Measurements from ENCODE around the gene INPP5E.

The INPP5E gene

GRCh38 chr9:136439481-136440408, at the start of gene INPP5E:
Gene INPP5E (minus strand): TSS chr9:136439845. CDS start chr9:136439419, 426 bp downstream.
- DNase-seq (ENCODE audit: low spot score): peak; percentile 21
- no peak for FAIRE-seq

- peak; percentile 21 for DNase-seq (ENCODE audit: low spot score)
- no peak for FAIRE-seq
Measured at GRCh38 chr9:136488247-136489214, 48.9 kb upstream of the INPP5E start.

- DNase-seq (ENCODE audit: low spot score) (no peak), FAIRE-seq (no peak)
Measured at GRCh38 chr9:136487672-136488071, 48.0 kb upstream of the INPP5E start.

- FAIRE-seq (no peak), DNase-seq (ENCODE audit: low spot score) (no peak)
Measured at GRCh38 chr9:136486823-136487620, 47.4 kb upstream of the INPP5E start.

- FAIRE-seq (no peak), DNase-seq (ENCODE audit: low spot score) (no peak)
Measured at GRCh38 chr9:136486131-136486530, 46.5 kb upstream of the INPP5E start.

- no peak for FAIRE-seq
- peak; percentile 61 for DNase-seq (ENCODE audit: low spot score)
Measured at GRCh38 chr9:136485049-136486045, 45.7 kb upstream of the INPP5E start.

- FAIRE-seq (no peak), DNase-seq (ENCODE audit: low spot score) (peak; percentile 54)
Measured at GRCh38 chr9:136484153-136485048, 44.8 kb upstream of the INPP5E start.

GRCh38 chr9:136483589-136484152, 44.0 kb upstream of the INPP5E start:
- DNase-seq (ENCODE audit: low spot score) (peak; percentile 87), FAIRE-seq (no peak)

GRCh38 chr9:136482793-136483588, 43.3 kb upstream of the INPP5E start, which contains the start of gene SEC16A:
Gene SEC16A (minus strand): TSS chr9:136483040. CDS start chr9:136477615, 5,425 bp downstream.
- peak; percentile 92 for DNase-seq (ENCODE audit: low spot score)
- FAIRE-seq: no peak

GRCh38 chr9:136482046-136482792, 42.6 kb upstream of the INPP5E start:
- peak; percentile 18 for DNase-seq (ENCODE audit: low spot score)
- FAIRE-seq: no peak

- FAIRE-seq (no peak), DNase-seq (ENCODE audit: low spot score) (no peak)
Measured at GRCh38 chr9:136481558-136481957, 41.9 kb upstream of the INPP5E start.

- DNase-seq (ENCODE audit: low spot score): no peak
- no peak for FAIRE-seq
Measured at GRCh38 chr9:136476369-136477150, 36.9 kb upstream of the INPP5E start.

GRCh38 chr9:136474974-136475865, 35.6 kb upstream of the INPP5E start:
- no peak for FAIRE-seq
- DNase-seq (ENCODE audit: low spot score): no peak

- FAIRE-seq (no peak), DNase-seq (ENCODE audit: low spot score) (no peak)
Measured at GRCh38 chr9:136474021-136474640, 34.5 kb upstream of the INPP5E start.

- FAIRE-seq: no peak
- no peak for DNase-seq (ENCODE audit: low spot score)
Measured at GRCh38 chr9:136473354-136473721, 33.7 kb upstream of the INPP5E start.

All from RCC 7860 (cell line).